Stimulated activated CD8-positive, alpha-beta memory T cell treated with anti-CD3 and anti-CD28 coated beads, Interleukin-15, amount 100 ng/mL, for 24 hours (primary cell): Measurements from ENCODE around the gene HIGD2A.

Source experiments
- DNase-seq: peaks from one replicate; pipeline ENCODE4 v3.0.0-alpha.2; 2020; ENCODE audit warnings: low read depth

Gene HIGD2A

GRCh38 chr5:176388444-176389134 lies at the start of gene HIGD2A, which contains the start of gene NOP16:
Gene HIGD2A (plus strand): TSS chr5:176388751. CDS start chr5:176388820, 69 bp downstream.
Gene NOP16 (minus strand): TSS chr5:176388598. CDS start chr5:176388539, 59 bp downstream.
- peak; percentile 95 for DNase-seq

GRCh38 chr5:176339304-176339703 lies 49.2 kb upstream of the HIGD2A start:
- no peak for DNase-seq

- no peak for DNase-seq
Observed at GRCh38 chr5:176341325-176342157, 47.0 kb upstream of the HIGD2A start.

- no peak for DNase-seq
Observed at GRCh38 chr5:176342158-176342483, 46.4 kb upstream of the HIGD2A start.

GRCh38 chr5:176342766-176343458 lies 45.6 kb upstream of the HIGD2A start:
- no peak for DNase-seq

- DNase-seq, result no peak
Observed at GRCh38 chr5:176350416-176350815, 38.1 kb upstream of the HIGD2A start.

- no peak for DNase-seq
Observed at GRCh38 chr5:176352116-176352878, 36.3 kb upstream of the HIGD2A start.

- no peak for DNase-seq
Observed at GRCh38 chr5:176353533-176353932, 35.0 kb upstream of the HIGD2A start.

- DNase-seq, result no peak
Observed at GRCh38 chr5:176355400-176356178, 33.0 kb upstream of the HIGD2A start.

- no peak for DNase-seq
Observed at GRCh38 chr5:176356179-176356566, 32.4 kb upstream of the HIGD2A start.

GRCh38 chr5:176359658-176360057 lies 28.9 kb upstream of the HIGD2A start:
- DNase-seq, result no peak

- no peak for DNase-seq
Observed at GRCh38 chr5:176360894-176361436, 27.6 kb upstream of the HIGD2A start.

GRCh38 chr5:176361437-176362232 lies 26.9 kb upstream of the HIGD2A start, which contains the start of gene KIAA1191:
Gene KIAA1191 (minus strand): TSS chr5:176361764. CDS start chr5:176359508, 2,256 bp downstream.
- peak; percentile 73 for DNase-seq

GRCh38 chr5:176362233-176362490 lies 26.4 kb upstream of the HIGD2A start:
- DNase-seq, result no peak

GRCh38 chr5:176364765-176365350 lies 23.7 kb upstream of the HIGD2A start:
- DNase-seq, result no peak

- peak; percentile 40 for DNase-seq
Observed at GRCh38 chr5:176365351-176366231, 23.0 kb upstream of the HIGD2A start, which contains the start of gene ARL10. Gene ARL10 (plus strand): TSS chr5:176365487. CDS start chr5:176365564, 77 bp downstream.

GRCh38 chr5:176366232-176366894 lies 22.2 kb upstream of the HIGD2A start:
- no peak for DNase-seq

- DNase-seq, result no peak
Observed at GRCh38 chr5:176368726-176369125, 19.8 kb upstream of the HIGD2A start.
